Thyroid gland (tissue), 4 donors: ENCODE data around the gene SCRN2. TPM values are rescaled to one million over a fixed set of nuclear protein-coding genes. Genes with fewer than 3 reads are reported as not detected.

Experiments used
- DNase-seq, 2 donors: peaks; one replicate each; pipeline ENCODE4 v3.0.0-alpha.2; 2019
- H3K27ac ChIP-seq, 3 donors: fragments of 200-600 bp; sonication (generic); 1 replicate in 2 of 3; 2 replicates in 1 of 3; pipeline ENCODE4 v1.5.1; 2016 to 2019; ENCODE audit warnings: mild to moderate bottlenecking in 1 of 3, moderate library complexity in 1 of 3
- H3K27me3 ChIP-seq: fragments of 200-600 bp; sonication (generic); one replicate; pipeline ENCODE4 v1.5.1; 2019
- H3K36me3 ChIP-seq, 2 donors: fragments of 200-600 bp; sonication (generic); one replicate each; pipeline ENCODE4 v1.5.1; 2016 to 2019
- H3K4me1 ChIP-seq, 2 donors: fragments of 200-600 bp; sonication (generic); one replicate each; pipeline ENCODE4 v1.5.1; 2017 to 2019
- H3K4me3 ChIP-seq, 3 donors: fragments of 200-600 bp; sonication (generic); replicated peaks in 1 of 3; 1 replicate in 2 of 3; 2 replicates in 1 of 3; pipeline ENCODE4 v1.5.1; 2016; ENCODE audit warnings: mild to moderate bottlenecking in 1 of 3
- H3K9me3 ChIP-seq: fragments of 200-600 bp; sonication (generic); one replicate; pipeline ENCODE4 v1.5.1; 2017
- CTCF ChIP-seq, 6 experiments: fragments of 200-600 bp in 3 of 6; fragments of 450-650 bp in 3 of 6; sonication (generic) in 3 of 6; IDR thresholded peaks; one replicate each; pipeline ENCODE4 v1.5.1; 2016 to 2019; ENCODE audit warnings: antibody characterized with exemption in 6 of 6, mild to moderate bottlenecking in 2 of 6, inconsistent platforms in 1 of 6, moderate library complexity in 1 of 6
- POLR2A ChIP-seq, 2 donors: fragments of 450-650 bp; IDR thresholded peaks; one replicate each; pipeline ENCODE4 v1.6.1; 2017; ENCODE audit warnings: antibody characterized with exemption in 2 of 2, mild to moderate bottlenecking in 2 of 2, moderate library complexity in 1 of 2
- WGBS, 2 donors: methylation state at CpG; one replicate each; pipeline ENCODE4 v1.1.5; 2017; 5-methylcytosine and 5-hydroxymethylcytosine counted together
- intact Hi-C: fragments of 100-400 bp; cut with DNase I; formaldehyde crosslinking; loops from one replicate; pipeline ENCODE4 v1.15.1; 2023
- total RNA-seq, 4 donors: library from RNA; depleted of rRNA; stranded (reverse); fragments of >200 nt; gene quantifications; one replicate each; pipeline ENCODE4 v1.2.3, GENCODE V29; 2016

SCRN2 gene
- total RNA-seq, 4 donors from 2014 or later, result 37.0 to 71.5 (median 49.1) TPM

GRCh38 chr17:47850692-47851573, 9.9 kb upstream of the SCRN2 start, which contains the start of gene SP6:
SP6 (minus strand) TSS chr17:47851163; CDS start chr17:47848429, 2,734 bp downstream.
- peaks cover 42% of the 10 kb centered on the region for H3K27me3 ChIP-seq
- H3K9me3 ChIP-seq, result no peaks in the 10 kb centered on the region
- DNase-seq, result peak; percentile 82 to 85
- peak within 1 kb of the TSS in 1 of 3 donors; percentile 41 for H3K4me3 ChIP-seq
- H3K4me1 ChIP-seq, result peaks cover 11 to 31% of the 10 kb centered on the region in 2 donors
- no peaks in the 10 kb centered on the region for H3K36me3 ChIP-seq
- peak within 1 kb of the TSS in 1 of 3 donors; percentile 33 for H3K27ac ChIP-seq
- TF ChIP-seq POLR2A (IDR thresholded peaks at IDR 0.05) (peak in 1 of 2 donors; percentile 83), CTCF (IDR thresholded peaks at IDR 0.05) (peak in 3 of 6 experiments; percentile 13 to 37 (median 36))
- intact Hi-C loops, result no loop called here
- 6 to 16% methylated on average over 15 to 48 of the region's 71 CpGs for WGBS, 2 donors

- no peak for DNase-seq
- no peaks in the 10 kb centered on the region for H3K36me3 ChIP-seq
- H3K9me3 ChIP-seq, result no peaks in the 10 kb centered on the region
- H3K27ac ChIP-seq, result peak overlapping the region in 1 of 3 donors; percentile 33
- H3K4me3 ChIP-seq, result peak overlapping the region in 1 of 3 donors; percentile 41
- peaks cover 42% of the 10 kb centered on the region for H3K27me3 ChIP-seq
- WGBS, 2 donors, result 39 to 43% methylated on average over 9 of the region's 9 CpGs
- intact Hi-C loops, result no loop called here
- peaks cover 11 to 31% of the 10 kb centered on the region in 2 donors for H3K4me1 ChIP-seq
- no peak for TF ChIP-seq POLR2A (IDR thresholded peaks at IDR 0.05)
- TF ChIP-seq CTCF (IDR thresholded peaks at IDR 0.05), result no peak
Measured at GRCh38 chr17:47850373-47850691, 9.3 kb upstream of the SCRN2 start.

GRCh38 chr17:47848198-47848513, 7.1 kb upstream of the SCRN2 start:
- Histone ChIP-seq H3K27me3 (peaks cover 36% of the 10 kb centered on the region), H3K4me1 (peaks cover 11 to 36% of the 10 kb centered on the region in 2 donors), H3K9me3 (no peaks in the 10 kb centered on the region), H3K27ac (no peak overlapping the region), H3K4me3 (no peak overlapping the region), H3K36me3 (no peaks in the 10 kb centered on the region)
- DNase-seq, result no peak
- intact Hi-C loops, result loop anchor here (5.0 kb wide), 1 partner anchor 169 kb away; no protein-coding TSS in a partner anchor
- WGBS, 2 donors, result 44 to 51% methylated on average over 15 to 23 of the region's 23 CpGs
- TF ChIP-seq POLR2A (IDR thresholded peaks at IDR 0.05) (no peak), CTCF (IDR thresholded peaks at IDR 0.05) (no peak)

- WGBS, 2 donors, result 25% methylated on average over 7 of the region's 71 CpGs; no CpG with 5 or more reads in 1 of the 2 donors
- Histone ChIP-seq H3K36me3 (no peaks in the 10 kb centered on the region), H3K27ac (no peak overlapping the region), H3K27me3 (peaks cover 30% of the 10 kb centered on the region), H3K4me3 (no peak overlapping the region), H3K4me1 (peaks cover 11 to 37% of the 10 kb centered on the region in 2 donors), H3K9me3 (no peaks in the 10 kb centered on the region)
- intact Hi-C loops, result loop anchor here (5.0 kb wide), 1 partner anchor 170 kb away; no protein-coding TSS in a partner anchor
- peak in 1 of 2 donors; percentile 17 for DNase-seq
- TF ChIP-seq POLR2A (IDR thresholded peaks at IDR 0.05), result no peak
- TF ChIP-seq CTCF (IDR thresholded peaks at IDR 0.05), result peak in 3 of 6 experiments; percentile 8 to 23 (median 12)
Measured at GRCh38 chr17:47847341-47848197, 6.5 kb upstream of the SCRN2 start.
